K562 (cell line): ENCODE results near the gene PRSS57. TPM values are rescaled to one million over a fixed set of nuclear protein-coding genes. Genes with fewer than 3 reads are reported as not detected.

Experiments
- ATAC-seq: fragments of 200-7000 bp; cut with Tn5 transposase; 3 replicates; pipeline ENCODE4 v1.9.1; 2020; ENCODE audit warnings: moderate library complexity
- BruUV-seq: library from RNA; stranded (reverse); fragments of 400-500 nt; replicated peaks from 2 replicates; lab custom pipeline; 2021; lab: Mats Ljungman, UMichigan
- CTCF ChIA-PET: fragments of 300-600 bp; formaldehyde crosslinking; extraction: SDS; loops from one replicate; lab custom pipeline; 2021; ENCODE audit warnings: low intra/inter-chr PET ratio; lab: Yijun Ruan, JAX
- POLR2A ChIA-PET: fragments of 300-600, 350-650 bp; sonication (Branson Sonifier 250); formaldehyde crosslinking; extraction: SDS; loops from one replicate; lab custom pipeline; 2021; ENCODE audit warnings: antibody characterized with exemption, inconsistent platforms; lab: Yijun Ruan, JAX
- DNase-seq, 4 experiments: peaks; one replicate each; pipeline versions ENCODE4 v3.0.0 to v3.0.0-alpha.2; 2011 to 2018; ENCODE audit warnings: low spot score in 3 of 4, mixed read lengths in 3 of 4; ENCODE audit errors: extremely low read depth in 1 of 4
- FAIRE-seq: peaks from 2 replicates; lab custom pipeline; 2011; peaks lifted over from hg19 to GRCh38; lab: Jason Lieb, UNC
- H2AFZ ChIP-seq: 2 replicates; pipeline ENCODE4 v1.6.0; 2011; ENCODE audit warnings: low read depth, low read length, control low read depth, inconsistent platforms
- H3K27ac ChIP-seq: fragments of 200-600 bp; 3 replicates; pipeline ENCODE4 v1.8.0; 2011; ENCODE audit warnings: low read depth, mild to moderate bottlenecking, control low read depth, inconsistent platforms, low read length, moderate library complexity, mixed read lengths; ENCODE audit errors: extremely low read depth
- H3K27me3 ChIP-seq, 2 experiments: fragments of 300-600 bp in 1 of 2; 2 replicates in 1 of 2; 3 replicates in 1 of 2; pipeline versions ENCODE4 v1.6.0 to v1.8.0; 2011; ENCODE audit warnings: inconsistent platforms in 2 of 2, low read length in 2 of 2, mild to moderate bottlenecking in 1 of 2, mixed read lengths in 1 of 2, moderate library complexity in 1 of 2; ENCODE audit not compliant: control insufficient read depth in 2 of 2, insufficient read depth in 2 of 2
- H3K36me3 ChIP-seq: fragments of 300-600 bp; 3 replicates; pipeline ENCODE4 v1.8.0; 2011; ENCODE audit warnings: mild to moderate bottlenecking, low read length, inconsistent platforms; ENCODE audit not compliant: control insufficient read depth, insufficient read depth
- H3K4me1 ChIP-seq, 2 experiments: fragments of 200-600 bp in 1 of 2; replicated peaks in 1 of 2; 2 replicates in 1 of 2; 3 replicates in 1 of 2; pipeline versions ENCODE4 v1.5.1 to v1.8.0; 2011; ENCODE audit warnings: inconsistent platforms in 2 of 2, low read length in 2 of 2, mild to moderate bottlenecking in 1 of 2, mixed read lengths in 1 of 2, moderate library complexity in 1 of 2; ENCODE audit not compliant: control insufficient read depth in 2 of 2, insufficient read depth in 2 of 2
- H3K4me2 ChIP-seq: 2 replicates; pipeline ENCODE4 v1.6.1; 2011; ENCODE audit warnings: low read length, control low read depth, inconsistent platforms, mixed read lengths; ENCODE audit not compliant: insufficient read depth
- H3K4me3 ChIP-seq: fragments of 200-600 bp; sonication (generic), shearing (Covaris generic); 2 replicates; pipeline ENCODE4 v1.5.1; 2016; ENCODE audit warnings: control low read depth, inconsistent platforms
- H3K79me2 ChIP-seq: fragments of 200-600 bp; 3 replicates; pipeline ENCODE4 v1.8.0; 2011; ENCODE audit warnings: low read length, inconsistent platforms; ENCODE audit not compliant: control insufficient read depth, insufficient read depth
- H3K9ac ChIP-seq, 2 experiments: 2 replicates each; pipeline versions ENCODE4 v1.6.0 to v1.6.1; 2011; ENCODE audit warnings: low read depth in 2 of 2, low read length in 2 of 2, control low read depth in 1 of 2, inconsistent platforms in 1 of 2, mild to moderate bottlenecking in 1 of 2, mixed read lengths in 1 of 2; ENCODE audit not compliant: insufficient read depth in 1 of 2
- H3K9me1 ChIP-seq: one replicate; pipeline ENCODE4 v1.6.0; 2011; ENCODE audit warnings: inconsistent platforms, mild to moderate bottlenecking, low read length, moderate library complexity; ENCODE audit not compliant: control insufficient read depth, insufficient read depth
- H3K9me3 ChIP-seq: replicated peaks from 2 replicates; pipeline ENCODE4 v1.5.1; 2011; ENCODE audit warnings: low read depth, low read length, inconsistent platforms; ENCODE audit not compliant: control insufficient read depth, insufficient read depth
- H4K20me1 ChIP-seq: replicated peaks from 2 replicates; pipeline ENCODE4 v1.6.1; 2011; ENCODE audit warnings: low read length, inconsistent platforms, mixed read lengths; ENCODE audit not compliant: control insufficient read depth, insufficient read depth
- ARNT ChIP-seq, 2 experiments: fragments of 450-650 bp; IDR thresholded peaks; 2 replicates each; pipeline ENCODE4 v1.6.1; 2016; ENCODE audit warnings: mild to moderate bottlenecking in 1 of 2
- ATF3 ChIP-seq, 2 experiments: fragments of 450-650 bp in 1 of 2; sonication (generic) in 1 of 2; formaldehyde crosslinking in 1 of 2; IDR thresholded peaks in 1 of 2; conservative IDR thresholded peaks in 1 of 2; 2 replicates each; pipeline versions ENCODE4 v1.6.1 to v1.8.1; 2016 to 2023; ENCODE audit warnings: mild to moderate bottlenecking in 2 of 2, moderate library complexity in 2 of 2, inconsistent platforms in 1 of 2, missing genetic modification reagents in 1 of 2
- CBFA2T3 ChIP-seq: fragments of 450-650 bp; IDR thresholded peaks from 2 replicates; pipeline ENCODE4 v1.6.1; 2017
- CCNT2 ChIP-seq: IDR thresholded peaks from 2 replicates; pipeline ENCODE4 v1.6.1; 2011; ENCODE audit warnings: borderline replicate concordance, low read depth, mild to moderate bottlenecking, moderate library complexity, mixed read lengths, low read length; ENCODE audit not compliant: insufficient read length; ENCODE audit errors: extremely low read depth
- EWSR1 ChIP-seq: fragments of 450-650 bp; IDR thresholded peaks from 2 replicates; pipeline ENCODE4 v1.6.1; 2018; ENCODE audit warnings: borderline replicate concordance, mild to moderate bottlenecking, low read depth, moderate library complexity; ENCODE audit not compliant: partially characterized antibody
- HMGN3 ChIP-seq: IDR thresholded peaks from 2 replicates; pipeline ENCODE4 v1.6.1; 2011; ENCODE audit warnings: borderline replicate concordance, low read depth, mild to moderate bottlenecking, mixed read lengths, low read length; ENCODE audit not compliant: insufficient read length; ENCODE audit errors: extremely low read depth
- HNRNPLL ChIP-seq: fragments of 200-400 bp; formaldehyde crosslinking; IDR thresholded peaks from 2 replicates; pipeline ENCODE4 v1.6.1; 2017; ENCODE audit warnings: low read length, low read depth, mild to moderate bottlenecking; ENCODE audit not compliant: poor library complexity, severe bottlenecking
- JUND ChIP-seq, 2 experiments: IDR thresholded peaks; 2 replicates in 1 of 2; 3 replicates in 1 of 2; pipeline ENCODE4 v1.6.1; 2011; ENCODE audit warnings: borderline replicate concordance in 2 of 2, low read depth in 2 of 2, low read length in 2 of 2, improper control_type of control experiment in 1 of 2, missing biosample characterization in 1 of 2, missing genetic modification characterization in 1 of 2, missing genetic modification reagents in 1 of 2
- KDM4B ChIP-seq, 2 experiments: fragments of 450-650 bp in 1 of 2; sonication (generic) in 1 of 2; IDR thresholded peaks; 2 replicates each; pipeline ENCODE4 v1.6.1; 2016 to 2017; ENCODE audit warnings: borderline replicate concordance in 2 of 2, antibody characterized with exemption in 1 of 2, low read depth in 1 of 2, mild to moderate bottlenecking in 1 of 2
- TCF7 ChIP-seq: sonication (generic); IDR thresholded peaks from 2 replicates; pipeline ENCODE4 v1.6.1; 2016; ENCODE audit warnings: antibody characterized with exemption, borderline replicate concordance
- VEZF1 ChIP-seq: fragments of 200-800 bp; sonication (Bioruptor generic); IDR thresholded peaks from 2 replicates; pipeline ENCODE4 v1.6.1; 2017; ENCODE audit warnings: missing genetic modification characterization, missing compliant biosample characterization
- ZNF740 ChIP-seq, 3 experiments: fragments of 200-800 bp in 1 of 3; sonication (Bioruptor generic) in 1 of 3; sonication (generic) in 1 of 3; formaldehyde crosslinking in 1 of 3; IDR thresholded peaks; 2 replicates each; pipeline versions ENCODE4 v1.6.1 to v1.8.0; 2016 to 2022; ENCODE audit warnings: mild to moderate bottlenecking in 2 of 3, missing compliant biosample characterization in 2 of 3, missing genetic modification characterization in 2 of 3, missing genetic modification reagents in 1 of 3
- ZNF79 ChIP-seq: fragments of 250-450 bp; sonication (Bioruptor Pico); IDR thresholded peaks from 2 replicates; pipeline ENCODE4 v1.4.0; 2020; ENCODE audit warnings: low read depth, mild to moderate bottlenecking, moderate library complexity
- WGBS: fragments of 100-300 bp; shearing (Covaris generic); methylation state at CpG from one replicate; pipeline ENCODE4 v1.1.6; 2016; ENCODE audit warnings: low coverage, mixed read lengths; ENCODE audit not compliant: insufficient coverage; ENCODE audit errors: missing lambda C conversion rate; 5-methylcytosine and 5-hydroxymethylcytosine counted together
- in situ Hi-C: fragments of 300-500 bp; cut with MboI; formaldehyde crosslinking; loops from 4 replicates; pipeline ENCODE4 v1.15.0; 2018; ENCODE audit warnings: inconsistent platforms, mixed read lengths
- intact Hi-C: fragments of 100-400 bp; cut with micrococcal nuclease; formaldehyde crosslinking; loops from 2 replicates; pipeline ENCODE4 v1.14.2; 2022
- polyA plus RNA-seq, 8 experiments: library from polyadenylated mRNA; depleted of rRNA in 4 of 8; stranded (reverse) in 5 of 8; unstranded in 3 of 8; fragments of >200 nt; fragmentation: Nextera tagmentation in 2 of 8; fragmentation: Illumina TruSeq in 1 of 8; extraction: Ambion mirVana in 2 of 8; extraction: Trizol in 1 of 8; gene quantifications; 2 replicates each; pipeline versions ENCODE4 v1.2.1 to v1.2.3, GENCODE V29; 2011 to 2014; ENCODE audit warnings: inconsistent platforms in 1 of 8, missing spikeins in 1 of 8
- total RNA-seq, 7 experiments: library from RNA; depleted of rRNA in 6 of 7; stranded (reverse); fragments of >200 nt in 6 of 7; fragmentation: Illumina TruSeq in 2 of 7; extraction: Trizol in 2 of 7; gene quantifications; 2 replicates each; pipeline versions ENCODE4 v1.2.1 to v1.2.3, GENCODE V29; 2011 to 2021; ENCODE audit warnings: low replicate concordance in 1 of 7

The PRSS57 gene
- total and polyA plus RNA-seq, 9 of the 15 experiments (the other 6 are each of a cell fraction or from before 2014, with no cell fraction given), result 0.06 to 2.5 (median 1.3) TPM; not detected in 3

GRCh38 chr19:681029-682019, 13.9 kb downstream of the PRSS57 start:
- Histone ChIP-seq H2AFZ (peak overlapping the region; percentile 92; the same call in 1 of the 2 replicates), H3K4me1 (peaks cover 5 to 69% of the 10 kb centered on the region in 2 experiments; a peak in 4 of 5 replicates), H3K27me3 (no peaks in the 10 kb centered on the region; a peak in 1 of 5 replicates), H3K4me3 (peak overlapping the region; percentile 41), H4K20me1 (no peaks in the 10 kb centered on the region), H3K27ac (peak overlapping the region; percentile 86; the same call in 2 of the 3 replicates), H3K9me1 (peaks cover 10% of the 10 kb centered on the region), H3K9ac (peak overlapping the region in 1 of 2 experiments; percentile 65; a peak in 3 of 4 replicates), H3K9me3 (no peaks in the 10 kb centered on the region), H3K36me3 (no peaks in the 10 kb centered on the region), H3K79me2 (peaks cover 8% of the 10 kb centered on the region), H3K4me2 (peak overlapping the region; percentile 80)
- ChIA-PET CTCF (no interaction called here), POLR2A (interaction anchor here (0.5 to 1.3 kb wide), 7 partner anchors 11 to 96 kb away, joined by 3 to 8 read pairs (median 4); no protein-coding TSS in a partner anchor)
- peak; percentile 86 for ATAC-seq
- in situ Hi-C loops (no loop called here), intact Hi-C loops (no loop called here)
- BruUV-seq, result no TSS peak
- peak in 3 of 4 experiments; percentile 93 to 95 (median 93) for DNase-seq
- peak; percentile 97 for FAIRE-seq
- WGBS, result 70% methylated on average over 44 of the region's 54 CpGs
- peak; percentile 52 for TF ChIP-seq VEZF1 (CRISPR knock-in tag)
- no peak for TF ChIP-seq ARNT (IDR thresholded peaks at IDR 0.05)
- TF ChIP-seq ZNF740 (CRISPR knock-in tag; IDR thresholded peaks at IDR 0.05), result no peak
- TF ChIP-seq ZNF740 (tag; IDR thresholded peaks at IDR 0.05), result 0 out of 4 replicates have a peak, but pooled peaks of 1 of the 2 experiments have one; percentile 22
- TF ChIP-seq JUND (IDR thresholded peaks at IDR 0.05; ENCODE audit: borderline replicate concordance, low read depth, low read length), result 0 out of 2 replicates have a peak, but pooled peaks have one; percentile 0
- no peak for TF ChIP-seq JUND (tag; IDR thresholded peaks at IDR 0.05; ENCODE audit: borderline replicate concordance, low read depth, low read length)
- peak; percentile 35 for TF ChIP-seq HMGN3
- TF ChIP-seq HNRNPLL, result no peak
- no peak for TF ChIP-seq ZNF79
- TF ChIP-seq EWSR1, result no peak
- peak; percentile 38 for TF ChIP-seq CCNT2
- 0 out of 2 replicates have a peak, but pooled peaks have one; percentile 8 for TF ChIP-seq CBFA2T3
- no peak for TF ChIP-seq KDM4B (IDR thresholded peaks at IDR 0.05; ENCODE audit: borderline replicate concordance in 2 of 2, low read depth in 1 of 2)
- no peak for TF ChIP-seq ATF3 (IDR thresholded peaks at IDR 0.05)
- no peak for TF ChIP-seq ATF3 (CRISPR knock-in tag; conservative IDR thresholded peaks at IDR 0.05)
- TF ChIP-seq TCF7, result no peak
